K562 (cell line): ENCODE results near the gene CHRNB4. TPM values are rescaled to one million over a fixed set of nuclear protein-coding genes. Genes with fewer than 3 reads are reported as not detected.

Source experiments
- ATAC-seq: fragments of 200-7000 bp; cut with Tn5 transposase; 3 replicates; pipeline ENCODE4 v1.9.1; 2020; ENCODE audit warnings: moderate library complexity
- BruUV-seq: library from RNA; stranded (reverse); fragments of 400-500 nt; replicated peaks from 2 replicates; lab custom pipeline; 2021; lab: Mats Ljungman, UMichigan
- CTCF ChIA-PET: fragments of 300-600 bp; formaldehyde crosslinking; extraction: SDS; loops from one replicate; lab custom pipeline; 2021; ENCODE audit warnings: low intra/inter-chr PET ratio; lab: Yijun Ruan, JAX
- POLR2A ChIA-PET: fragments of 300-600, 350-650 bp; sonication (Branson Sonifier 250); formaldehyde crosslinking; extraction: SDS; loops from one replicate; lab custom pipeline; 2021; ENCODE audit warnings: antibody characterized with exemption, inconsistent platforms; lab: Yijun Ruan, JAX
- DNase-seq, 4 experiments: peaks; one replicate each; pipeline versions ENCODE4 v3.0.0 to v3.0.0-alpha.2; 2011 to 2018; ENCODE audit warnings: low spot score in 3 of 4, mixed read lengths in 3 of 4; ENCODE audit errors: extremely low read depth in 1 of 4
- FAIRE-seq: peaks from 2 replicates; lab custom pipeline; 2011; peaks lifted over from hg19 to GRCh38; lab: Jason Lieb, UNC
- H2AFZ ChIP-seq: 2 replicates; pipeline ENCODE4 v1.6.0; 2011; ENCODE audit warnings: low read depth, low read length, control low read depth, inconsistent platforms
- H3K27ac ChIP-seq: fragments of 200-600 bp; 3 replicates; pipeline ENCODE4 v1.8.0; 2011; ENCODE audit warnings: low read depth, mild to moderate bottlenecking, control low read depth, inconsistent platforms, low read length, moderate library complexity, mixed read lengths; ENCODE audit errors: extremely low read depth
- H3K27me3 ChIP-seq, 2 experiments: fragments of 300-600 bp in 1 of 2; 2 replicates in 1 of 2; 3 replicates in 1 of 2; pipeline versions ENCODE4 v1.6.0 to v1.8.0; 2011; ENCODE audit warnings: inconsistent platforms in 2 of 2, low read length in 2 of 2, mild to moderate bottlenecking in 1 of 2, mixed read lengths in 1 of 2, moderate library complexity in 1 of 2; ENCODE audit not compliant: control insufficient read depth in 2 of 2, insufficient read depth in 2 of 2
- H3K36me3 ChIP-seq: fragments of 300-600 bp; 3 replicates; pipeline ENCODE4 v1.8.0; 2011; ENCODE audit warnings: mild to moderate bottlenecking, low read length, inconsistent platforms; ENCODE audit not compliant: control insufficient read depth, insufficient read depth
- H3K4me1 ChIP-seq, 2 experiments: fragments of 200-600 bp in 1 of 2; replicated peaks in 1 of 2; 2 replicates in 1 of 2; 3 replicates in 1 of 2; pipeline versions ENCODE4 v1.5.1 to v1.8.0; 2011; ENCODE audit warnings: inconsistent platforms in 2 of 2, low read length in 2 of 2, mild to moderate bottlenecking in 1 of 2, mixed read lengths in 1 of 2, moderate library complexity in 1 of 2; ENCODE audit not compliant: control insufficient read depth in 2 of 2, insufficient read depth in 2 of 2
- H3K4me2 ChIP-seq: 2 replicates; pipeline ENCODE4 v1.6.1; 2011; ENCODE audit warnings: low read length, control low read depth, inconsistent platforms, mixed read lengths; ENCODE audit not compliant: insufficient read depth
- H3K4me3 ChIP-seq: fragments of 200-600 bp; sonication (generic), shearing (Covaris generic); 2 replicates; pipeline ENCODE4 v1.5.1; 2016; ENCODE audit warnings: control low read depth, inconsistent platforms
- H3K79me2 ChIP-seq: fragments of 200-600 bp; 3 replicates; pipeline ENCODE4 v1.8.0; 2011; ENCODE audit warnings: low read length, inconsistent platforms; ENCODE audit not compliant: control insufficient read depth, insufficient read depth
- H3K9ac ChIP-seq, 2 experiments: 2 replicates each; pipeline versions ENCODE4 v1.6.0 to v1.6.1; 2011; ENCODE audit warnings: low read depth in 2 of 2, low read length in 2 of 2, control low read depth in 1 of 2, inconsistent platforms in 1 of 2, mild to moderate bottlenecking in 1 of 2, mixed read lengths in 1 of 2; ENCODE audit not compliant: insufficient read depth in 1 of 2
- H3K9me1 ChIP-seq: one replicate; pipeline ENCODE4 v1.6.0; 2011; ENCODE audit warnings: inconsistent platforms, mild to moderate bottlenecking, low read length, moderate library complexity; ENCODE audit not compliant: control insufficient read depth, insufficient read depth
- H3K9me3 ChIP-seq: replicated peaks from 2 replicates; pipeline ENCODE4 v1.5.1; 2011; ENCODE audit warnings: low read depth, low read length, inconsistent platforms; ENCODE audit not compliant: control insufficient read depth, insufficient read depth
- H4K20me1 ChIP-seq: replicated peaks from 2 replicates; pipeline ENCODE4 v1.6.1; 2011; ENCODE audit warnings: low read length, inconsistent platforms, mixed read lengths; ENCODE audit not compliant: control insufficient read depth, insufficient read depth
- BHLHE40 ChIP-seq: IDR thresholded peaks from 2 replicates; pipeline ENCODE4 v1.6.1; 2011; ENCODE audit warnings: low read length, improper control_type of control experiment
- CREB1 ChIP-seq, 2 experiments: sonication (generic) in 1 of 2; formaldehyde crosslinking in 1 of 2; IDR thresholded peaks; 2 replicates each; pipeline versions ENCODE4 v1.6.1 to v1.8.0; 2012 to 2022; ENCODE audit warnings: inconsistent platforms in 1 of 2, mild to moderate bottlenecking in 1 of 2, missing genetic modification reagents in 1 of 2, moderate library complexity in 1 of 2
- NR2F6 ChIP-seq: fragments of 450-650 bp; formaldehyde crosslinking; IDR thresholded peaks from 2 replicates; pipeline ENCODE4 v1.4.0; 2020; ENCODE audit warnings: mild to moderate bottlenecking
- SMARCE1 ChIP-seq: fragments of 450-650 bp; IDR thresholded peaks from 2 replicates; pipeline ENCODE4 v1.7.1; 2016; ENCODE audit warnings: mild to moderate bottlenecking
- SMC3 ChIP-seq: conservative IDR thresholded peaks from 2 replicates; pipeline ENCODE4 v1.6.1; 2011; ENCODE audit warnings: low read depth, low read length, improper control_type of control experiment; ENCODE audit not compliant: insufficient read depth
- SNRNP70 ChIP-seq: fragments of 200-400 bp; formaldehyde crosslinking; optimal IDR thresholded peaks from 2 replicates; pipeline ENCODE3; 2017; ENCODE audit warnings: low read depth, low read length
- TARDBP ChIP-seq: fragments of 450-650 bp; IDR thresholded peaks from 2 replicates; pipeline ENCODE4 v1.6.1; 2016
- TRIM28 ChIP-seq: fragments of 450-650 bp; IDR thresholded peaks from 2 replicates; pipeline ENCODE4 v1.6.1; 2017
- ZZZ3 ChIP-seq: fragments of 450-650 bp; IDR thresholded peaks from 2 replicates; pipeline ENCODE4 v1.6.1; 2016; ENCODE audit warnings: antibody characterized with exemption, mild to moderate bottlenecking, moderate library complexity
- WGBS: fragments of 100-300 bp; shearing (Covaris generic); methylation state at CpG from one replicate; pipeline ENCODE4 v1.1.6; 2016; ENCODE audit warnings: low coverage, mixed read lengths; ENCODE audit not compliant: insufficient coverage; ENCODE audit errors: missing lambda C conversion rate; 5-methylcytosine and 5-hydroxymethylcytosine counted together
- in situ Hi-C: fragments of 300-500 bp; cut with MboI; formaldehyde crosslinking; loops from 4 replicates; pipeline ENCODE4 v1.15.0; 2018; ENCODE audit warnings: inconsistent platforms, mixed read lengths
- intact Hi-C: fragments of 100-400 bp; cut with micrococcal nuclease; formaldehyde crosslinking; loops from 2 replicates; pipeline ENCODE4 v1.14.2; 2022
- polyA plus RNA-seq, 8 experiments: library from polyadenylated mRNA; depleted of rRNA in 4 of 8; stranded (reverse) in 5 of 8; unstranded in 3 of 8; fragments of >200 nt; fragmentation: Nextera tagmentation in 2 of 8; fragmentation: Illumina TruSeq in 1 of 8; extraction: Ambion mirVana in 2 of 8; extraction: Trizol in 1 of 8; gene quantifications; 2 replicates each; pipeline versions ENCODE4 v1.2.1 to v1.2.3, GENCODE V29; 2011 to 2014; ENCODE audit warnings: inconsistent platforms in 1 of 8, missing spikeins in 1 of 8
- total RNA-seq, 7 experiments: library from RNA; depleted of rRNA in 6 of 7; stranded (reverse); fragments of >200 nt in 6 of 7; fragmentation: Illumina TruSeq in 2 of 7; extraction: Trizol in 2 of 7; gene quantifications; 2 replicates each; pipeline versions ENCODE4 v1.2.1 to v1.2.3, GENCODE V29; 2011 to 2021; ENCODE audit warnings: low replicate concordance in 1 of 7
- TF ChIP-seq, protein P1 (sequence below): sonication (generic); formaldehyde crosslinking; IDR thresholded peaks from 2 replicates; pipeline ENCODE4 v1.8.0; 2023; ENCODE audit warnings: missing genetic modification reagents, mild to moderate bottlenecking, borderline replicate concordance
- TF ChIP-seq, protein P2 (sequence below): fragments of 450-650 bp; formaldehyde crosslinking; IDR thresholded peaks from 2 replicates; pipeline ENCODE4 v1.4.0; 2022; ENCODE audit warnings: missing genetic modification characterization
- TF ChIP-seq, protein P3 (sequence below): sonication (generic); formaldehyde crosslinking; IDR thresholded peaks from 2 replicates; pipeline ENCODE4 v1.8.1; 2022; ENCODE audit warnings: missing genetic modification reagents

The CHRNB4 gene
- total and polyA plus RNA-seq, 9 of the 15 experiments (the other 6 are each of a cell fraction or from before 2014, with no cell fraction given): 0.08 to 0.18 TPM; not detected in 7

DNA sequence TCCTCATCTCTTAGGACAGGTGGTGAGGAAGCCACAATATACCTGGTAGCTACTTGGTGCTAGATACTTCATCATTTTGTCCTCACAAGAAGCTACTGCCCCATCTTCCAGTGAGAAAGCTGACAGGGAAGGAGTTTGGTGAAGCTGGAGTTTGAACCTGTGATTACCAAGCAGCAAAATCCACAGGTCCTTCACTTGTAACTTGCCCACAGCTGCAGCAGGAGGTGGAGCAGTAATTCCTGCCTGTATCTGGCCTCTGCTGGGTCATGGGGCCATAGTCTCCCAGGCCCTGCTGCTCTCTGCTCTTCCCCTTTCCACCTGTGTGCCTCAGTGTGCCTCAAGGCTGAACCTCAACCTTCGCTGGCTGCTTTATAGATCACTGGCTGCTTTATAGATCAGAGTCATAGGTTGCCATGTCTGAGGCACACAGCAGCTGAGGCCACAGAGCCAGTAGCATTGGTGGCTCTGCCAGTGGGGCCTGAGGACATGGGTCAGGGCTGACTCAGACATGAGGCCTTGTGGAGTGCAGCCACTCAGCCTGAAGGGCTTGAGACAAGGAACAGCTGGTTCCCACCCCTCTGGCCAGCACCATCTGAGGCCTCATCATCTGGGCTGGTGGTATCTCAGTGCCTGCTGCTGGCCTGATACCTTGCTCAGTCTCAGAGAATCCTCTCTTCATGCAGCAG lies 11.1 kb upstream of the CHRNB4 start:
- ATAC-seq (no peak), DNase-seq (no peak), FAIRE-seq (no peak)
- H3K36me3 ChIP-seq: no peaks in the 10 kb centered on the region
- no peaks in the 10 kb centered on the region for H3K79me2 ChIP-seq
- ChIA-PET CTCF (no interaction called here), POLR2A (interaction anchor here (1.0 to 1.4 kb wide), 2 partner anchors 9 to 12 kb away, joined by 4 to 8 read pairs; no protein-coding TSS in a partner anchor)
- TF ChIP-seq SMARCE1 (no peak), SMC3 (no peak), NR2F6 (no peak), ZZZ3 (no peak), TRIM28 (no peak), CREB1 (IDR thresholded peaks at IDR 0.05) (no peak), CREB1 (CRISPR knock-in tag; IDR thresholded peaks at IDR 0.05) (no peak), SNRNP70 (no peak), TARDBP (no peak), BHLHE40 (no peak)
- TF ChIP-seq, protein P1, sequence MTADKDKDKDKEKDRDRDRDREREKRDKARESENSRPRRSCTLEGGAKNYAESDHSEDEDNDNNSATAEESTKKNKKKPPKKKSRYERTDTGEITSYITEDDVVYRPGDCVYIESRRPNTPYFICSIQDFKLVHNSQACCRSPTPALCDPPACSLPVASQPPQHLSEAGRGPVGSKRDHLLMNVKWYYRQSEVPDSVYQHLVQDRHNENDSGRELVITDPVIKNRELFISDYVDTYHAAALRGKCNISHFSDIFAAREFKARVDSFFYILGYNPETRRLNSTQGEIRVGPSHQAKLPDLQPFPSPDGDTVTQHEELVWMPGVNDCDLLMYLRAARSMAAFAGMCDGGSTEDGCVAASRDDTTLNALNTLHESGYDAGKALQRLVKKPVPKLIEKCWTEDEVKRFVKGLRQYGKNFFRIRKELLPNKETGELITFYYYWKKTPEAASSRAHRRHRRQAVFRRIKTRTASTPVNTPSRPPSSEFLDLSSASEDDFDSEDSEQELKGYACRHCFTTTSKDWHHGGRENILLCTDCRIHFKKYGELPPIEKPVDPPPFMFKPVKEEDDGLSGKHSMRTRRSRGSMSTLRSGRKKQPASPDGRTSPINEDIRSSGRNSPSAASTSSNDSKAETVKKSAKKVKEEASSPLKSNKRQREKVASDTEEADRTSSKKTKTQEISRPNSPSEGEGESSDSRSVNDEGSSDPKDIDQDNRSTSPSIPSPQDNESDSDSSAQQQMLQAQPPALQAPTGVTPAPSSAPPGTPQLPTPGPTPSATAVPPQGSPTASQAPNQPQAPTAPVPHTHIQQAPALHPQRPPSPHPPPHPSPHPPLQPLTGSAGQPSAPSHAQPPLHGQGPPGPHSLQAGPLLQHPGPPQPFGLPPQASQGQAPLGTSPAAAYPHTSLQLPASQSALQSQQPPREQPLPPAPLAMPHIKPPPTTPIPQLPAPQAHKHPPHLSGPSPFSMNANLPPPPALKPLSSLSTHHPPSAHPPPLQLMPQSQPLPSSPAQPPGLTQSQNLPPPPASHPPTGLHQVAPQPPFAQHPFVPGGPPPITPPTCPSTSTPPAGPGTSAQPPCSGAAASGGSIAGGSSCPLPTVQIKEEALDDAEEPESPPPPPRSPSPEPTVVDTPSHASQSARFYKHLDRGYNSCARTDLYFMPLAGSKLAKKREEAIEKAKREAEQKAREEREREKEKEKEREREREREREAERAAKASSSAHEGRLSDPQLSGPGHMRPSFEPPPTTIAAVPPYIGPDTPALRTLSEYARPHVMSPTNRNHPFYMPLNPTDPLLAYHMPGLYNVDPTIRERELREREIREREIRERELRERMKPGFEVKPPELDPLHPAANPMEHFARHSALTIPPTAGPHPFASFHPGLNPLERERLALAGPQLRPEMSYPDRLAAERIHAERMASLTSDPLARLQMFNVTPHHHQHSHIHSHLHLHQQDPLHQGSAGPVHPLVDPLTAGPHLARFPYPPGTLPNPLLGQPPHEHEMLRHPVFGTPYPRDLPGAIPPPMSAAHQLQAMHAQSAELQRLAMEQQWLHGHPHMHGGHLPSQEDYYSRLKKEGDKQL (CRISPR knock-in tag): no peak
- TF ChIP-seq, protein P2, sequence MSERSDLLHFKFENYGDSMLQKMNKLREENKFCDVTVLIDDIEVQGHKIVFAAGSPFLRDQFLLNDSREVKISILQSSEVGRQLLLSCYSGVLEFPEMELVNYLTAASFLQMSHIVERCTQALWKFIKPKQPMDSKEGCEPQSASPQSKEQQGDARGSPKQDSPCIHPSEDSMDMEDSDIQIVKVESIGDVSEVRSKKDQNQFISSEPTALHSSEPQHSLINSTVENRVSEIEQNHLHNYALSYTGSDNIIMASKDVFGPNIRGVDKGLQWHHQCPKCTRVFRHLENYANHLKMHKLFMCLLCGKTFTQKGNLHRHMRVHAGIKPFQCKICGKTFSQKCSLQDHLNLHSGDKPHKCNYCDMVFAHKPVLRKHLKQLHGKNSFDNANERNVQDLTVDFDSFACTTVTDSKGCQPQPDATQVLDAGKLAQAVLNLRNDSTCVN (CRISPR knock-in tag): no peak
- TF ChIP-seq, protein P3, sequence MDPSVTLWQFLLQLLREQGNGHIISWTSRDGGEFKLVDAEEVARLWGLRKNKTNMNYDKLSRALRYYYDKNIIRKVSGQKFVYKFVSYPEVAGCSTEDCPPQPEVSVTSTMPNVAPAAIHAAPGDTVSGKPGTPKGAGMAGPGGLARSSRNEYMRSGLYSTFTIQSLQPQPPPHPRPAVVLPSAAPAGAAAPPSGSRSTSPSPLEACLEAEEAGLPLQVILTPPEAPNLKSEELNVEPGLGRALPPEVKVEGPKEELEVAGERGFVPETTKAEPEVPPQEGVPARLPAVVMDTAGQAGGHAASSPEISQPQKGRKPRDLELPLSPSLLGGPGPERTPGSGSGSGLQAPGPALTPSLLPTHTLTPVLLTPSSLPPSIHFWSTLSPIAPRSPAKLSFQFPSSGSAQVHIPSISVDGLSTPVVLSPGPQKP (CRISPR knock-in tag): no peak
- no peak overlapping the region for H2AFZ ChIP-seq
- no peak overlapping the region for H3K9ac ChIP-seq
- intact Hi-C loops (no loop called here), in situ Hi-C loops (no loop called here)
- no peak overlapping the region for H3K4me3 ChIP-seq
- no peaks in the 10 kb centered on the region for H3K4me1 ChIP-seq
- H3K27me3 ChIP-seq: peaks cover 22 to 46% of the 10 kb centered on the region in 2 experiments; a peak in 4 of 5 replicates
- no peak overlapping the region for H3K4me2 ChIP-seq
- no TSS peak for BruUV-seq
- H3K9me1 ChIP-seq: no peaks in the 10 kb centered on the region
- H3K9me3 ChIP-seq: no peaks in the 10 kb centered on the region
- WGBS: 0% methylated on average over 1 of the region's 1 CpG
- H3K27ac ChIP-seq: no peak overlapping the region
- H4K20me1 ChIP-seq: no peaks in the 10 kb centered on the region
